Endothelial cell of umbilical vein (primary cell): ENCODE results near the gene MDGA2. TPM values are rescaled to one million over a fixed set of nuclear protein-coding genes. Genes with fewer than 3 reads are reported as not detected.

Experiments used
- BruUV-seq: library from RNA; stranded (reverse); fragments of 400-500 nt; replicated peaks from 2 replicates; lab custom pipeline; 2021; lab: Mats Ljungman, UMichigan
- CTCF ChIA-PET: fragments of 300-600, 350-600 bp; sonication (Branson Sonifier 250); formaldehyde crosslinking; loops from one replicate; lab custom pipeline; 2021; ENCODE audit warnings: antibody characterized with exemption, inconsistent platforms; lab: Charles Lee
- POLR2A ChIA-PET: fragments of 300-600, 350-600 bp; sonication (Branson Sonifier 250); formaldehyde crosslinking; loops from one replicate; lab custom pipeline; 2021; ENCODE audit warnings: antibody characterized with exemption, inconsistent platforms; lab: Charles Lee
- DNase-seq: peaks from one replicate; pipeline ENCODE4 v3.0.0-alpha.2; 2011; ENCODE audit warnings: low read depth, low spot score
- FAIRE-seq: peaks from 2 replicates; lab custom pipeline; 2011; peaks lifted over from hg19 to GRCh38; lab: Jason Lieb, UNC
- H2AFZ ChIP-seq: 2 replicates; pipeline ENCODE4 v1.6.0; 2012; ENCODE audit warnings: low read depth, low read length, control low read depth, inconsistent platforms
- H3K27ac ChIP-seq: 2 replicates; pipeline ENCODE4 v1.5.1; 2011; ENCODE audit warnings: low read depth, mild to moderate bottlenecking, control low read depth, low read length, moderate library complexity; ENCODE audit not compliant: insufficient read depth
- H3K27me3 ChIP-seq, 2 experiments: 2 replicates each; pipeline versions ENCODE4 v1.6.0 to v1.6.1; 2011; ENCODE audit warnings: low read length in 2 of 2, mixed read lengths in 1 of 2; ENCODE audit not compliant: control insufficient read depth in 2 of 2, insufficient read depth in 2 of 2
- H3K36me3 ChIP-seq, 2 experiments: 2 replicates in 1 of 2; 3 replicates in 1 of 2; pipeline ENCODE4 v1.5.1; 2011; ENCODE audit warnings: low read length in 2 of 2, mild to moderate bottlenecking in 1 of 2, moderate library complexity in 1 of 2; ENCODE audit not compliant: control insufficient read depth in 2 of 2, insufficient read depth in 2 of 2; ENCODE audit errors: extremely low read depth in 1 of 2
- H3K4me1 ChIP-seq: 3 replicates; pipeline ENCODE4 v1.5.1; 2011; ENCODE audit warnings: mild to moderate bottlenecking, low read length; ENCODE audit not compliant: control insufficient read depth, insufficient read depth; ENCODE audit errors: extremely low read depth
- H3K4me2 ChIP-seq: 2 replicates; pipeline ENCODE4 v1.6.1; 2011; ENCODE audit warnings: low read length, control low read depth, mixed read lengths; ENCODE audit not compliant: insufficient read depth
- H3K4me3 ChIP-seq, 3 experiments: fragments of 200-600 bp in 1 of 3; sonication (generic), shearing (Covaris generic) in 1 of 3; replicated peaks in 1 of 3; 2 replicates each; pipeline ENCODE4 v1.5.1; 2011 to 2016; ENCODE audit warnings: control low read depth in 3 of 3, low read length in 3 of 3, mild to moderate bottlenecking in 2 of 3, inconsistent platforms in 1 of 3, low read depth in 1 of 3, moderate library complexity in 1 of 3; ENCODE audit not compliant: insufficient read depth in 1 of 3
- H3K79me2 ChIP-seq: 2 replicates; pipeline ENCODE4 v1.6.0; 2012; ENCODE audit warnings: low read length, inconsistent platforms; ENCODE audit not compliant: control insufficient read depth, insufficient read depth
- H3K9ac ChIP-seq: replicated peaks from 2 replicates; pipeline ENCODE3; 2011; ENCODE audit warnings: low read length, control low read depth; ENCODE audit not compliant: insufficient read depth; ENCODE audit errors: extremely low read depth
- H3K9me1 ChIP-seq: replicated peaks from 3 replicates; pipeline ENCODE4 v1.6.0; 2011; ENCODE audit warnings: mild to moderate bottlenecking, low read length; ENCODE audit not compliant: control insufficient read depth, insufficient read depth; ENCODE audit errors: extremely low read depth
- H3K9me3 ChIP-seq: replicated peaks from 2 replicates; pipeline ENCODE4 v1.5.1; 2012; ENCODE audit warnings: low read length, inconsistent platforms; ENCODE audit not compliant: control insufficient read depth, insufficient read depth
- H4K20me1 ChIP-seq: replicated peaks from 2 replicates; pipeline ENCODE3; 2011; ENCODE audit warnings: mild to moderate bottlenecking, low read length; ENCODE audit not compliant: control insufficient read depth, insufficient read depth; ENCODE audit errors: extremely low read depth
- CTCF ChIP-seq, 2 donors: IDR thresholded peaks; 1 replicate in 1 of 2; 2 replicates in 1 of 2; pipeline ENCODE4 v1.5.1; 2011; ENCODE audit warnings: low read length in 2 of 2, mild to moderate bottlenecking in 2 of 2, moderate library complexity in 2 of 2, control low read depth in 1 of 2, inconsistent platforms in 1 of 2, low read depth in 1 of 2; ENCODE audit not compliant: insufficient read depth in 1 of 2; ENCODE audit errors: extremely low read depth in 1 of 2
- EZH2 ChIP-seq: IDR thresholded peaks from 2 replicates; pipeline ENCODE4 v1.6.1; 2012; ENCODE audit warnings: borderline replicate concordance, low read depth, mild to moderate bottlenecking, moderate library complexity, low read length, inconsistent platforms; ENCODE audit not compliant: severe bottlenecking
- GATA2 ChIP-seq: IDR thresholded peaks from 2 replicates; pipeline ENCODE4 v1.7.0; 2011; ENCODE audit warnings: low read depth, mild to moderate bottlenecking, moderate library complexity, mixed read lengths, low read length; ENCODE audit not compliant: insufficient read length, insufficient read depth
- MAX ChIP-seq: IDR thresholded peaks from 2 replicates; pipeline ENCODE4 v1.6.1; 2011; ENCODE audit not compliant: insufficient read depth, insufficient read length
- MYC ChIP-seq: IDR thresholded peaks from one replicate; pipeline ENCODE4 v1.6.1; 2011; ENCODE audit warnings: mild to moderate bottlenecking, low read depth, low read length
- POLR2A ChIP-seq: IDR thresholded peaks from 2 replicates; pipeline ENCODE4 v1.6.1; 2012; ENCODE audit warnings: low read depth, mild to moderate bottlenecking, control low read depth, low read length
- POLR2AphosphoS5 ChIP-seq: IDR thresholded peaks from 2 replicates; pipeline ENCODE4 v1.6.1; 2012; ENCODE audit warnings: low read depth, mild to moderate bottlenecking, control low read depth, low read length, moderate library complexity; ENCODE audit not compliant: insufficient read depth
- dilution Hi-C: fragments of 300-500 bp; cut with MboI; formaldehyde crosslinking; loops from one replicate; pipeline ENCODE4 v1.15.0; 2019; ENCODE audit warnings: low sequenced_read_pairs; ENCODE audit not compliant: extremely low pct_ligation_motif_present
- intact Hi-C: fragments of 100-400 bp; cut with micrococcal nuclease; formaldehyde crosslinking; loops from one replicate; pipeline ENCODE4 v1.10.0; 2022
- polyA plus RNA-seq, 4 experiments: library from polyadenylated mRNA; depleted of rRNA in 3 of 4; stranded (reverse) in 3 of 4; unstranded in 1 of 4; fragments of >200 nt; gene quantifications; 2 replicates each; pipeline versions ENCODE4 v1.2.1 to v1.2.3, GENCODE V29; 2011 to 2012; ENCODE audit warnings: missing spikeins in 1 of 4
- total RNA-seq: library from RNA; stranded (reverse); gene quantifications from 2 replicates; pipeline ENCODE4 v1.2.3, GENCODE V29; 2021

Gene MDGA2
- total and polyA plus RNA-seq, 2 donors (not counting 3 experiments of a cell fraction or from before 2014, with no cell fraction given), result not detected

- no peak overlapping the region for H2AFZ ChIP-seq
- intact Hi-C loops (no loop called here), dilution Hi-C loops (no loop called here)
- no peaks in the 10 kb centered on the region for H3K79me2 ChIP-seq
- H3K4me1 ChIP-seq, result no peaks in the 10 kb centered on the region
- no peaks in the 10 kb centered on the region for H3K36me3 ChIP-seq
- DNase-seq (no peak), FAIRE-seq (no peak)
- no peaks in the 10 kb centered on the region for H3K27me3 ChIP-seq
- POLR2A ChIA-PET, result no interaction called here
- no TSS peak for BruUV-seq
- no peaks in the 10 kb centered on the region for H3K9me3 ChIP-seq
- H3K4me2 ChIP-seq, result no peak overlapping the region
- CTCF ChIA-PET, result no interaction called here
- no peak overlapping the region for H3K9ac ChIP-seq
- H4K20me1 ChIP-seq, result no peaks in the 10 kb centered on the region
- no peak overlapping the region for H3K4me3 ChIP-seq
- H3K9me1 ChIP-seq, result no peaks in the 10 kb centered on the region
- no peak overlapping the region for H3K27ac ChIP-seq
- no peak for TF ChIP-seq CTCF (IDR thresholded peaks at IDR 0.05; ENCODE audit: extremely low read depth in 1 of 2, insufficient read depth in 1 of 2, low read depth in 1 of 2, low read length in 2 of 2)
- no peak for TF ChIP-seq POLR2AphosphoS5
Measured at GRCh38 chr14:47715330-47715729, 39.9 kb upstream of the MDGA2 start.

- Histone ChIP-seq H3K4me3 (no peak overlapping the region), H2AFZ (no peak overlapping the region), H3K27ac (no peak overlapping the region), H3K79me2 (no peaks in the 10 kb centered on the region), H3K9me3 (no peaks in the 10 kb centered on the region), H3K9me1 (no peaks in the 10 kb centered on the region), H3K27me3 (no peaks in the 10 kb centered on the region), H3K36me3 (no peaks in the 10 kb centered on the region), H3K9ac (no peak overlapping the region), H3K4me2 (no peak overlapping the region), H4K20me1 (no peaks in the 10 kb centered on the region), H3K4me1 (no peaks in the 10 kb centered on the region)
- TF ChIP-seq MYC, result no peak
- no peak for TF ChIP-seq POLR2AphosphoS5
- TF ChIP-seq MAX, result no peak
- no peak for TF ChIP-seq EZH2
- TF ChIP-seq POLR2A, result no peak
- no peak for TF ChIP-seq GATA2
- intact Hi-C loops, result no loop called here
- BruUV-seq, result no TSS peak
- no peak for DNase-seq
- ChIA-PET POLR2A (no interaction called here), CTCF (no interaction called here)
- no peak for FAIRE-seq
- dilution Hi-C loops, result no loop called here
Measured at GRCh38 chr14:47710581-47710980, 35.2 kb upstream of the MDGA2 start.
